GM19395 (cell line): ENCODE measurements around the gene STK11IP.

Experiments used
- ATAC-seq: cut with Tn5 transposase; IDR thresholded peaks from one replicate; pipeline ENCODE4 v1.9.1; 2021; ENCODE audit warnings: mild to moderate bottlenecking, moderate library complexity; ENCODE audit not compliant: unreplicated experiment

STK11IP gene

DNA sequence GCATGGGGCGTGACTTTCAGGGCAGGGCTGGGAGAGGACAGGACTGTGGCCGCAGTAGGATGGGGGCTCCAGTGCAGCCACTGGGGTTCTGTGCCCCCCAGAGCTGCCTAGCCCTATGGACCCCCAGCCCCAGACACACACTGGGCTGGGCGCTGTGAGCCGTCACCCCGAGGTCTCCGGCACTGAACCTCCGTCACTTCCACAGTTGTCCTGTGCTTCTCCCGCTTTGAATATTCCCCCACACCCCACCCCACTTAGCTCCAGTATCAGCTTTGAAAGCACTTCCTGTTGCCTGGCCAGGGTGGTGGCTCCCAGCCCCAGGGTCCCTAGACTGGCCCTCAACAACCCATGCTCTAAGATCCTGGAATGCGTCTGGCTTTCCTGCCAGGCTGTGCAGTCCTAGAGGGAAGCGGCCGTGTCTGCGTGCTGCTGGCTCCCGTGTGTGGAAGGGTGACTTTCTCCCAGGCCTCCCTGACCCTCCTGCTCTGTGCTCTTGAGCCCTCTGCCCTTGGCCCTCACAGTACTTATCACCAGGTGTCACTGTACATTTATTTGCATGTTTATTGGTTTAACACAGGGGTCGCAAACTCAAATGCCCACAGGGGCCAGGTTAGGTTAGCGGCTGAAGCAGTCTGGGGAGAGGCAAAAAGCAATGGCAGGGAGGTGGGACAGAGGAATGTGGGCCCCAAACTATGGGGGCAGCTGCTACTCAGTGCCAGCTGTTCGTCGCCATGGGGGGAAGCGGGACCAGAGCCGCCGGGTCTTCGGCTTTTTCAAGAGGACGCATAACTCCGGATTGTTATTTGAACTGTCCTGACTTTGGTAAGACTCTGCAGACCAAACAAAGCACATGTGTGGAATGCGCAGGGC, 36.2 kb upstream of the STK11IP start:
- ATAC-seq = no peak

DNA sequence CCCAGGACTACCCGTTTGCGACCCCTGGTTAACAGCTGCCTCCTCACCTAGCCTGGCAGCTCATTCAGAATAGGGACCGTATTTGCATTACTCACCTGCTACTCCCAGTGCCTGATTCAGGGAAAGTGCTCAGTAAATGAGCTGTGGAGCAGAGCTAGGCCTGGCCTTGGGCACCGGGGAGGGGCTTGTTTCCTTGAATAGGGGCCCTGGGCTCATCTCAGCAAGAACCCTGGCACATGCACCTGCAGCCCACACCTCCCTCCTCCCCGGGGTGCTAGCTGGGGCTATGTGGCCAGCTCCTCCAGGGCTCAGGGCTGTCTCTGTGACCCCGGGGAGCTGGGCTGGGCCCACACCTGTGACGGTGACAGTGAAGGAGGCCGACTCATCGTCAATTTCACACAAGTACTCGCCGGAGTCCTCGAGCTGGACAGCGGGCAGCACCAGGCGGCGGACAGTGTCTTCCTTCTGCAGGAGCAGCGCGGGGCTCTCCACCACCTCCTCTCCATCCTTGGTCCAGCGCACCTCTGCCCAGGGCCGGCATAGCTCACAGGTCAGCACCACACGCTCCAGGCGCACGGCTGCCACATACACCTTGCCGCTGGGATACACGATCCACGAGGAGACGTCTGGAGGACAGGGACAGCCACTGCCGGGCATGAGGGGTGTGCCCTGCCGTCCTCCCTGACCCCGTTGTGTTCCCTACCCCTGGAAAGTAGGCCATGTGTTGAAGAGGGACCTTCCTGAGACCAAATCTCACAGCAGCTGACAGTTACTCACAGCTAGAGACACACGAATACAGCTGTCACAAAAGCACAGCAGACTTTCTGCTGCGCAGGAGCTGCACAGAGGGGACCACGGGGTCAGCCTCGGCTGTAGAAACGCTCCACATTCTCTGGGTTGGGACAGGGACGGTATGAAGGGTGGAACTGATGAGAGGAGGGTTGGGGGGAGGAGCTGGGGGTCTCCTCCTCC, 35.3 kb upstream of the STK11IP start:
- no peak for ATAC-seq

DNA sequence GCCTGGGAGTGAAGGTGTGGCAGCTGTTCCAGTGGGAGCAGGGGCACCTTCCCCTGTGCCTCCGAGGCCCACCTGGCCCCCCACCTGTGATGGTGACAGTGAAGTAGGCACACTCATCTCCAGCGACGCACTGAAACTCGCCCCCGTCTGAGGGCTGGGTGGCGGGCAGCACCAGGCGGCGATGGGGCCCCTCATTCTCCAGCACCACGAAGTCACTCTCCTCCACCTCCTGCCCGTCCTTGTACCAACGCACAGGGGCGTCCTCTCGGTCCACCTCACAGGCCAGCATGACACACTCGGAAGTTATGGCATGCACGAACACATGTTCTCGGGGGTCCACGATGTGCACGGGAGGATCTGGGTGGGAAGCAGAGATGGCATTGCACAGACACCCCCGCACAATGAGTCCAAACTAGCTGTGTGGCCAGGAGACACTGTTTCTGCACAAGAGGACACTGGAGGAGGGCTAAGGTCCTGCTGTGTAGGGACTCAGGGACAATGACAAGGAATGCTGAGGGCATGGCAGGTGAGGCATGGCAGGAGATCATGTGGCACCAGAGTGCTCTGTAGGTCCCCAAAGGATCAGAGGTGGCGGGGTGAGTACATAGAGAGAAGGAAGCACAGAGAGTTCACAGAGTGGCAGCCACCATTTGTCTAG, 34.3 kb upstream of the STK11IP start:
- ATAC-seq = no peak

DNA sequence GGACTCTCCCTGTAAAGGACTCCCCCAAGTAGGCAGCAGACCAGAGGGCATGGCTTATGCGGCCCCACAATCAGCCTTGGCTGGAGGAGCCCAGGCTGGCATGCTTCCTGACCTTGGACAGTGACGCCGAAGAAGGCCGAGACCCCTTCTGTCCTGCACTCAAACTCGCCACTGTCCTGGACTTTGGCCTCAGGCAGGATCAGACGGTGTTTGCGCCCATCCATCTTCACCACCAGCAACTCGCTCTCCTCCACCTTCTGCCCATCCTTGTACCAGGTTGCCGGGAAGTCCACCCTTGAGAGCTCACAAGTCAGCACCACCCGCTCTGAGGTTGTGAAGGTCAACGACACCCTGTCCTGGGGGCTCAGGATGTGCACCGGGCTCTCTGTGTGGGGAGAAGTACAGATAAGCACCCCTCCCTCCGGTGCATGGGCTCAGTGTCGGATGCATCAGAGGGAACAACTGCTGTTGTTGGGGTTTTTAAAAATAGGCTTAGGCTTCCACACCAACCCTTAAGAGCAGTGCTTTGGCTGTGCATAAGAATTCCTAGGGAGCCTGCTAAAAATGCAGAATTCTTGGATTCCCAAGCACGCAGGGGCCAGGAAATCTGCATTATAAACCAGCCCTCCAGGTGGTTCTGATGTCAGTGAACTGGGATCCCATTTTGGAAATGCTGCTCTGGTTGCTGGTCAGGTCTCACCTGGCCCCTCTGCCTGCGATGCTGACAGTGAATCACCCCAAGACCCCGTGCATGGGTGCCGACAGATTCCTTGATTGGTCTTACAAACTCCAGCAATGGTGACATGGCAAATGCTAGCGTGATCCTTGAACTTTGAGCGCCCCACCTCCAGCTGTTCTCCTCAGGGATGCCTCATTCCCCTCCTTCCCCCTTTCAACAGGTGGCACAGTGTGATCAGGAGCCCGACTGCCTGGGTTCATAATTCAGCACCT, 32.3 kb upstream of the STK11IP start:
- no peak for ATAC-seq

DNA sequence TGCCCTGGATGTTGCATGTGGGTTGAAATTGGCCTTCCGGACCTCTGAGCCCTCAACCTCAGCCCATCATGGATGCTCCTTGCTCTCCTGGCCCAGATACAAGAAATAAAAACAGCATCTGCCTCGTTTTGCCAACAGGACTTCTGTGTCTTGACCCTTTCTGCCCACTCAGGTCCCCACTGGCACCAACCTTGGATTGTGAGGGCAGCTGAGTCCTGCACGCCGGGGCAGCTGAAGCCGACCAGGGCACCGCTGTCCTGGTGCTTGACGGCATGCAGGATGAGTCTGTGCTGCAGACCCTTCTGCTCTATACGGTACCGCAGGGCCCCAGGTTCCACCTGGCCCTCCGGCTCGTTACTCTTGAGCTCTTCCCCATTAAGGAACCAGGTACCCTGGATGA, 31.0 kb upstream of the STK11IP start:
- no peak for ATAC-seq

DNA sequence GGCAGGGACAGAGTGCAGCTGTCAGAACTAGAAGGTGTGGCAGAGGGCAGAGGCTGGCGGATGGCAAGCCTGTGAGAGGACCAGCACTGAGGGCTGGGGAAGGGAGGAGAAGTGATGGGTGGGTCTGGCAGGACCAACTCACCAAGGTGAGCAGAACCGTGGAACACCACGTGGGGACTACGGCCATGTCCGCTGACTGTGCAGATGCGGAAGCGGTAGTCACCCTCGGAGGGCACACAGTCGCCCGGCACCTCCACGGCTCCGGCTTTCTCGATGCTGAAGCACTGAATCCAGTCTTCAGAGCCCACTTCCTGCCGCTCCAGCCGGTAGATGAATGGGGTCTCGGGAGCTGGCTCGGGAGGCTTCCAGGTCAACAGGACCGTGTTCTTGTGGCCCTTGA, 30.5 kb upstream of the STK11IP start:
- no peak for ATAC-seq

DNA sequence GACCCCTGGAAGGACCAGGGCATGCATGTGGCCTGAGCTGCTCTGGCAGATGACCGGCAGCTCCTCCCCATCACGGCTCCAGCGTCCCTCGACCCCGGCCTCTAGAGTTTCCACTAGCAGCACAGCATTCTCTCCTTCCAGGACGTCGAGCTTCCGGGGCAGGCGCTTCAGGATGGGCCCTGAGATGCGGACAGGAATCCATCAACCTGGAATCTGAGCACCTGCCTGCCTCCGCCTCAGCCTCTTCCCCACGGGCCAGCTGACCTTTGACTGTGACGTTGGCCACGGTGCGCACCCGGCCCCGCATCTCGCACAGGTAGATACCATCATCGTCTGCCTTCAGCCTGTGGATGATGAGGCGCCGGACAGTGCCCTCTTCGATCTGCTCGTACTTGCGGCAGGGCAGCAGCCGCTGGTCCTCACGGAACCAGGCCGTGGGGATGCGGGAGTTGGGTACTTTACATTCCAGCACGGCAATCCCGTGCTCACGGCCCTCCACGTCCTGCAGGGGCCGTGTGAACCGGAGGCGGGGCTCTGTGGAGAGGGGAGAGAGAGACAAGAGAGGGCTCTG, 29.8 kb upstream of the STK11IP start:
- no peak for ATAC-seq

DNA sequence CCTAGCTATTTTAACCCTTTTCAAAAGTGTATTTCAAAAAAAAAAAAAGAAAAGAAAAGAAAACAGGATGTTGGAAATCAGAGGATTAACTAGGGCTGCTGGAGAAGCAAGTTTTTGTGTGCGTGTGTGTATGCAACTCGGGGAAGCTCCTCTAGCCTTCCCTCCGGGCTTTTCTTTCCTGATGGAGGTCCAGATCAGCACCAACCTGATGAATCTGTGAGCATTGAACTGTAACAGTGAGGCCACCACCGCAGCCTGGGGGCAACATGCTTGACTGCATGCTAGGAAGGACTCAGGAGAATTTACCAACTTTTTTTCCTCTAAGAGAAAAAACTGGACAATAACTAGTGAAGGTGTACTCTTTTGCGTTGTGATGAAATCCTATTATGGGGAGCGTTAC, 28.6 kb upstream of the STK11IP start:
- ATAC-seq = no peak

DNA sequence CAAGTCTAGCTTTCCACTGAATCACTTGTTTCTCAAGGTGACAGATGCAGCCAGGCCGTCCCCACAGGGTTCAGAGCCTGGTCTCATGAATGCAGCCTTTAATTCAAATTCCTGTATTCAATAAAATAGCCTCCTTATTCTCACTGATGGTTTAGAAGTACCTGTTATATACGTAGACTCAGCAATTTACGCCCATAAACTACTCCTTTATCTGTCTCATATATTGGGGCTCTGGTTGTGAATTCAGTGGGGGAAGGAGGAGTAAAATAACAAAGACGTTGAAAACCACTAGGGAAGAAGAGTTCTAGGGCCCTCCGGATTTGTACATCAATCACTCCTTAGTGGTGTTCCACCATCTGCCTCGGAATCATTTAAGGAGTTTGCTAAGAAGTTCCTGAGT, 28.0 kb upstream of the STK11IP start:
- no peak for ATAC-seq

DNA sequence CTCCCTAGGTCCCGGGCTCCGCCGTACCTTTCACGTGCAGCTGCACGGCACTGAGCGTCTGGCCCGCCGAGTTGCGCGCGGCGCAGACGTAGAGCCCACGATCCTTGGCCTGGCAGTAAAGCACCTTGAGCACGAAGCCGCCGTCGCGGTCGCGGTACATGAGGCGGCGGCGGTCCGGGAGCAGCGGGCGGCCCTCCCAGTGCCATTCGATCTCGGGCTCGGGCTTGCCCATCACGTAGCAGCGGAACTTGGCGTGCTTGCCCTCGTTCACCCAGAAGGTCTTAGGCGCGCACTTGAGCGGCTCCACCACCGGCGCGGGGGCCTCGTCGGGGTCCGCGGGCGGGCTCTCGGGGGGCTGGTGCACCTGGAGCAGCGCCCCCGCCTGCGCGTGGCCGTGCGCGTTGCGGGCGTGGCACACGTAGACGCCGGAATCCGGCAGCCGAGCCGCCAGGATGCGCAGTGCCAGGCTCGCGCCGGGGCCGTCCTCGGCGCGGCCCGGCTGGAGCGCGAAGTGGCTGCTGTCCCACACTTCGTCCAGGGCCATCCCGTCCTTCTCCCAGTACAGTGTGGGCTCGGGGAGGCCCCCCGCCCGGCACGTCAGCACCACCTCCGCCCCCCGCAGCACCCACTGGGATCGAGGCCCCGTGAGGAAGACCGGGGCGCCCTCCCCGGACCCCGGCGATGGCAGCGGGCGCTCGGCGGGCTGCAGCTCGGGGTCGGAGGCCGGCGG, 27.3 kb upstream of the STK11IP start:
- no peak for ATAC-seq

DNA sequence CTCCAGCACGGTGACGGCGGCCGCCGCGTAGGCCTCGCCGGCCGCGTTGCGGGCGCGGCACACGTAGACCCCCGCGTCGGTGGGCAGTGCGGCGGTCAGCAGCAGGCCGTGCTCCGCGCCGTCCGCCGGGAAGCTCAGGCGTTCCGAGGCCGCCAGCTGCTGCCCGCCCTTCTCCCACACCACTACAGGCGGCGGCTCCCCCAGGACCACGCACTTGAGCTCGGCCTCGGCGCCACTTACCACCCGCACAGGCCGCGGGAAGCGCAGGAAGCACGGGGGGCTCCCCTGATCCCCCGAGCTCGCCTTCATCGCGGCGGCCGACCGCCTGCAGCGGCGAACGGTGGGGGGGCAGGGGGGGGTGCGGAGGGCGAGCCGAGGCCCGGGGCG, 26.7 kb upstream of the STK11IP start:
- ATAC-seq = no peak

DNA sequence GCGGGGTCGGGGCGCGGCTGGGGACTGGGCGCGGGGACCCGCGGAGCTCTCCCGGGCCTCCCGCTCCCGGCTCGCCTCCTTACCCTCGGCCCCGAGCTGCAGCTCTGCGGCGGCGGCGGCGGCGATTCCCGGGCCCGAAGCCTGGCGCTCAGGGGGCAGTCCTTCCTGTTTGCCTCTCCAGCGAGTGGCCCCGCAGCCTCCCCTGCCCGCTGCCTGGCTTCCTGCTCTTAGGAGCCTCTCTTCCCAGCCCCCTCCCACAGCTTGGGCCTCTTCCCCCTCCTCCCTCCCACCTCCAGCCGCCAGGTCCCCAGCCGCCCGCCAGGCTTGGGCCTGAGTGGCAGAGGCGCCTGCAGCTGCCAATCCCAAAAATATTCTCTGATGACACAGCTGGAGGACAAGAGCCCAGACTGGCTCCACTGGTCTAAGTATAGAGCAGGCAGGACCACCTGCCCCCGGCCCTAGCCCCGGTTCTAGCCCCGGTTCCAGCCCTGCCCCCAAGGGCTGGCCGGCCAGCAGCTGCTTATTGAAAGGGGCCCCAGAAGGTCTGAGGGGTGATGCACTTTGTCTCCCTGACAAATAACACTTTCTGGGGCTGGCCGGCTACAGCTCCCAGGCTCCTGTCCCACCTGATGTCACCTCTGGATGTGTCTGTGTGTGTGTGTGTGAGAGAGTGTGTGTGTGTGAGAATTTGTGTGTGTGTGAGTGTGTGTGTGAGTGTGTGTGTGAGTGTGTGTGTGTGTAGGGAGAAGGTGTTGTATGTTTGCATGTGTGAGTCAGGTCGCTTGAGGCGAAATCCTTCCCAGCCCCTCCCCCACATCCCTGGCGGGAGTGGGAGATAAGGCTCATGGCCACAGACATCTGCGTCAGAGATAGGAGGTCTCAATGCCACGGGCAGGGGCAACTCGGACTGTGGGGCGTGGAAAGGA, 26.1 kb upstream of the STK11IP start, which contains the start of gene OBSL1:
OBSL1 (minus strand) TSS at position 229 of the 926 bp plus-strand sequence. CDS start 307 bp downstream, outside the sequence.
- no peak for ATAC-seq

DNA sequence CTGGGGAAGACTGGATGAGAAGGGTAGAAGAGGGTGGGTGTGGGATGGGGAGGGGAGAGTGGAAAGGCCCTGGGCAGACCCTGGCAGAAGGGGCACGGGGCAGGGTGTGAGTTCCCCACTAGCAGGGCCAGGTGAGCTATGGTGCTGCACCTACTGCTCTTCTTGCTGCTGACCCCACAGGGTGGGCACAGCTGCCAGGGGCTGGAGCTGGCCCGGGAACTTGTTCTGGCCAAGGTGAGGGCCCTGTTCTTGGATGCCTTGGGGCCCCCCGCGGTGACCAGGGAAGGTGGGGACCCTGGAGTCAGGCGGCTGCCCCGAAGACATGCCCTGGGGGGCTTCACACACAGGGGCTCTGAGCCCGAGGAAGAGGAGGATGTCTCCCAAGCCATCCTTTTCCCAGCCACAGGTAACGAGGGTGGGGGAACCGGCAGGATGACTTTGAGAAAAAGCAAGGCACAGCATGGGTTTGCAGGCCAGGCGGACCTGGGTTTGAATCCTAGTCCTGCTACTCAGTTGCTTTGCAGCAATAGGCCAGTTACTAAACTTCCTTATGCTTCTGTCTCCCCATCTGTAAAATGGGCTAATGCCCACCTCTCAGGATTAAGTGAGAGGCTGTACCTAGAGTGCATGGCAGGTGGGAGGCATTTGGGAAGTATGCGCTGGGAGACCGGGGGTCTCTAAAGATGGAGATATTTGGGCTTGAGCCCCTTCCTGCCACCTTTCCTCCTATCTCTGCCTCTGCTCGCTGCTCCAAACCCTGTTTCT, 25.2 kb upstream of the STK11IP start, which contains the start of gene INHA:
INHA (plus strand) TSS at position 74 of the 765 bp plus-strand sequence; CDS start at position 139, 65 bp downstream.
- no peak for ATAC-seq

DNA sequence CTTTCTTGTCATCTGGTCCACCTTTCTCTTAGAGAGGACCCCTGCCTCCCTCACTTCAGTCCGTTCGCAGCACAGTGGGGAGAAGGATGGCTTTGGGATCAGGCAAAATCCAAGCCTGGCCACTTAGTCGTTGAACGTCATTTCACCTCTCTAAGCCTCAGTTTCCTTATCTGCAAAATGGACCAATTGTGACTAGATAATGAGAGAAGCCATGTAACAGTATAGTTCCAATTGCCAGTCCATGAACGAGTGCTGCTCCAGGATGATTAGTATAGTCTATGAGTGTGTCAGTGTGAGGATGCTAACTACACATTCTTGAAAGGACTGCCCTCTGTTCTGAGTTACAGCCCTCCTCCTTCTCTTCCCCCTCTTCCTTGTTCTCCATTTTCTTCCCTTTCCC, 24.5 kb upstream of the STK11IP start:
- ATAC-seq = no peak

DNA sequence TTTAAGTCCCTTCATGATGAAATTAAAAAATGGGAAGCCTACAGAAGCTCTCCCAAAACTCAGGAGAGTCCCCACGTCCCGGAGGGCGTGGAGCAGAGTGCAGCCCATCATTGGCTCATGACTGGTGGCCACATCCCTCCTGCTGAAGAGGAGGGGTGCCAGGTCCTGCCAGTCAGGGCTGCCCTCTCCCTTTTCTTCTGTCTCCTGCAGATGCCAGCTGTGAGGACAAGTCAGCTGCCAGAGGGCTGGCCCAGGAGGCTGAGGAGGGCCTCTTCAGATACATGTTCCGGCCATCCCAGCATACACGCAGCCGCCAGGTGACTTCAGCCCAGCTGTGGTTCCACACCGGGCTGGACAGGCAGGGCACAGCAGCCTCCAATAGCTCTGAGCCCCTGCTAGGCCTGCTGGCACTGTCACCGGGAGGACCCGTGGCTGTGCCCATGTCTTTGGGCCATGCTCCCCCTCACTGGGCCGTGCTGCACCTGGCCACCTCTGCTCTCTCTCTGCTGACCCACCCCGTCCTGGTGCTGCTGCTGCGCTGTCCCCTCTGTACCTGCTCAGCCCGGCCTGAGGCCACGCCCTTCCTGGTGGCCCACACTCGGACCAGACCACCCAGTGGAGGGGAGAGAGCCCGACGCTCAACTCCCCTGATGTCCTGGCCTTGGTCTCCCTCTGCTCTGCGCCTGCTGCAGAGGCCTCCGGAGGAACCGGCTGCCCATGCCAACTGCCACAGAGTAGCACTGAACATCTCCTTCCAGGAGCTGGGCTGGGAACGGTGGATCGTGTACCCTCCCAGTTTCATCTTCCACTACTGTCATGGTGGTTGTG, 23.0 kb upstream of the STK11IP start:
- no peak for ATAC-seq
